GM10266 (cell line): ENCODE data around the gene RNF223.

Source experiments
- DNase-seq: peaks from one replicate; pipeline ENCODE4 v3.0.0; 2012; ENCODE audit errors: extremely low spot score
- CTCF ChIP-seq: IDR thresholded peaks from 2 replicates; pipeline ENCODE4 v1.5.1; 2012; ENCODE audit warnings: mild to moderate bottlenecking, low read depth; ENCODE audit not compliant: control insufficient read depth, insufficient read depth; ENCODE audit errors: missing control alignments

Gene RNF223

GRCh38 chr1:1046243-1046642 is 27.9 kb downstream of the RNF223 start:
- TF ChIP-seq CTCF: no peak
- no peak for DNase-seq

- TF ChIP-seq CTCF: no peak
- DNase-seq: no peak
These were observed 29.0 kb downstream of the RNF223 start for GRCh38 chr1:1045129-1045528.

- no peak for DNase-seq
- TF ChIP-seq CTCF: no peak
These were observed 29.5 kb downstream of the RNF223 start for GRCh38 chr1:1044455-1045078.

- no peak for DNase-seq
- TF ChIP-seq CTCF: no peak
These were observed 30.2 kb downstream of the RNF223 start for GRCh38 chr1:1043921-1044320.

GRCh38 chr1:1043411-1043810 is 30.7 kb downstream of the RNF223 start:
- TF ChIP-seq CTCF: no peak
- no peak for DNase-seq

- TF ChIP-seq CTCF: no peak
- DNase-seq: no peak
These were observed 31.3 kb downstream of the RNF223 start for GRCh38 chr1:1042835-1043234.

GRCh38 chr1:1041873-1042272 is 32.2 kb downstream of the RNF223 start:
- TF ChIP-seq CTCF: no peak
- no peak for DNase-seq
